Endothelial cell of umbilical vein (primary cell): ENCODE results near the gene GEMIN5. TPM values are rescaled to one million over a fixed set of nuclear protein-coding genes. Genes with fewer than 3 reads are reported as not detected.

ENCODE experiments used
- BruUV-seq: library from RNA; stranded (reverse); fragments of 400-500 nt; replicated peaks from 2 replicates; lab custom pipeline; 2021; lab: Mats Ljungman, UMichigan
- CTCF ChIA-PET: fragments of 300-600, 350-600 bp; sonication (Branson Sonifier 250); formaldehyde crosslinking; loops from one replicate; lab custom pipeline; 2021; ENCODE audit warnings: antibody characterized with exemption, inconsistent platforms; lab: Charles Lee
- POLR2A ChIA-PET: fragments of 300-600, 350-600 bp; sonication (Branson Sonifier 250); formaldehyde crosslinking; loops from one replicate; lab custom pipeline; 2021; ENCODE audit warnings: antibody characterized with exemption, inconsistent platforms; lab: Charles Lee
- DNase-seq: peaks from one replicate; pipeline ENCODE4 v3.0.0-alpha.2; 2011; ENCODE audit warnings: low read depth, low spot score
- FAIRE-seq: peaks from 2 replicates; lab custom pipeline; 2011; peaks lifted over from hg19 to GRCh38; lab: Jason Lieb, UNC
- H2AFZ ChIP-seq: 2 replicates; pipeline ENCODE4 v1.6.0; 2012; ENCODE audit warnings: low read depth, low read length, control low read depth, inconsistent platforms
- H3K27ac ChIP-seq: 2 replicates; pipeline ENCODE4 v1.5.1; 2011; ENCODE audit warnings: low read depth, mild to moderate bottlenecking, control low read depth, low read length, moderate library complexity; ENCODE audit not compliant: insufficient read depth
- H3K27me3 ChIP-seq, 2 experiments: 2 replicates each; pipeline versions ENCODE4 v1.6.0 to v1.6.1; 2011; ENCODE audit warnings: low read length in 2 of 2, mixed read lengths in 1 of 2; ENCODE audit not compliant: control insufficient read depth in 2 of 2, insufficient read depth in 2 of 2
- H3K36me3 ChIP-seq, 2 experiments: 2 replicates in 1 of 2; 3 replicates in 1 of 2; pipeline ENCODE4 v1.5.1; 2011; ENCODE audit warnings: low read length in 2 of 2, mild to moderate bottlenecking in 1 of 2, moderate library complexity in 1 of 2; ENCODE audit not compliant: control insufficient read depth in 2 of 2, insufficient read depth in 2 of 2; ENCODE audit errors: extremely low read depth in 1 of 2
- H3K4me1 ChIP-seq: 3 replicates; pipeline ENCODE4 v1.5.1; 2011; ENCODE audit warnings: mild to moderate bottlenecking, low read length; ENCODE audit not compliant: control insufficient read depth, insufficient read depth; ENCODE audit errors: extremely low read depth
- H3K4me2 ChIP-seq: 2 replicates; pipeline ENCODE4 v1.6.1; 2011; ENCODE audit warnings: low read length, control low read depth, mixed read lengths; ENCODE audit not compliant: insufficient read depth
- H3K4me3 ChIP-seq, 3 experiments: fragments of 200-600 bp in 1 of 3; sonication (generic), shearing (Covaris generic) in 1 of 3; replicated peaks in 1 of 3; 2 replicates each; pipeline ENCODE4 v1.5.1; 2011 to 2016; ENCODE audit warnings: control low read depth in 3 of 3, low read length in 3 of 3, mild to moderate bottlenecking in 2 of 3, inconsistent platforms in 1 of 3, low read depth in 1 of 3, moderate library complexity in 1 of 3; ENCODE audit not compliant: insufficient read depth in 1 of 3
- H3K79me2 ChIP-seq: 2 replicates; pipeline ENCODE4 v1.6.0; 2012; ENCODE audit warnings: low read length, inconsistent platforms; ENCODE audit not compliant: control insufficient read depth, insufficient read depth
- H3K9ac ChIP-seq: replicated peaks from 2 replicates; pipeline ENCODE3; 2011; ENCODE audit warnings: low read length, control low read depth; ENCODE audit not compliant: insufficient read depth; ENCODE audit errors: extremely low read depth
- H3K9me1 ChIP-seq: replicated peaks from 3 replicates; pipeline ENCODE4 v1.6.0; 2011; ENCODE audit warnings: mild to moderate bottlenecking, low read length; ENCODE audit not compliant: control insufficient read depth, insufficient read depth; ENCODE audit errors: extremely low read depth
- H3K9me3 ChIP-seq: replicated peaks from 2 replicates; pipeline ENCODE4 v1.5.1; 2012; ENCODE audit warnings: low read length, inconsistent platforms; ENCODE audit not compliant: control insufficient read depth, insufficient read depth
- H4K20me1 ChIP-seq: replicated peaks from 2 replicates; pipeline ENCODE3; 2011; ENCODE audit warnings: mild to moderate bottlenecking, low read length; ENCODE audit not compliant: control insufficient read depth, insufficient read depth; ENCODE audit errors: extremely low read depth
- CTCF ChIP-seq, 2 donors: IDR thresholded peaks; 1 replicate in 1 of 2; 2 replicates in 1 of 2; pipeline ENCODE4 v1.5.1; 2011; ENCODE audit warnings: low read length in 2 of 2, mild to moderate bottlenecking in 2 of 2, moderate library complexity in 2 of 2, control low read depth in 1 of 2, inconsistent platforms in 1 of 2, low read depth in 1 of 2; ENCODE audit not compliant: insufficient read depth in 1 of 2; ENCODE audit errors: extremely low read depth in 1 of 2
- EZH2 ChIP-seq: IDR thresholded peaks from 2 replicates; pipeline ENCODE4 v1.6.1; 2012; ENCODE audit warnings: borderline replicate concordance, low read depth, mild to moderate bottlenecking, moderate library complexity, low read length, inconsistent platforms; ENCODE audit not compliant: severe bottlenecking
- GATA2 ChIP-seq: IDR thresholded peaks from 2 replicates; pipeline ENCODE4 v1.7.0; 2011; ENCODE audit warnings: low read depth, mild to moderate bottlenecking, moderate library complexity, mixed read lengths, low read length; ENCODE audit not compliant: insufficient read length, insufficient read depth
- dilution Hi-C: fragments of 300-500 bp; cut with MboI; formaldehyde crosslinking; loops from one replicate; pipeline ENCODE4 v1.15.0; 2019; ENCODE audit warnings: low sequenced_read_pairs; ENCODE audit not compliant: extremely low pct_ligation_motif_present
- intact Hi-C: fragments of 100-400 bp; cut with micrococcal nuclease; formaldehyde crosslinking; loops from one replicate; pipeline ENCODE4 v1.10.0; 2022
- polyA plus RNA-seq, 4 experiments: library from polyadenylated mRNA; depleted of rRNA in 3 of 4; stranded (reverse) in 3 of 4; unstranded in 1 of 4; fragments of >200 nt; gene quantifications; 2 replicates each; pipeline versions ENCODE4 v1.2.1 to v1.2.3, GENCODE V29; 2011 to 2012; ENCODE audit warnings: missing spikeins in 1 of 4
- total RNA-seq: library from RNA; stranded (reverse); gene quantifications from 2 replicates; pipeline ENCODE4 v1.2.3, GENCODE V29; 2021

Gene GEMIN5
- total and polyA plus RNA-seq, 2 donors (not counting 3 experiments of a cell fraction or from before 2014, with no cell fraction given) = 7.2 to 23.1 TPM

GRCh38 chr5:154923441-154924430 lies 14.3 kb downstream of the GEMIN5 start:
- no peaks in the 10 kb centered on the region for H3K27me3 ChIP-seq
- no peaks in the 10 kb centered on the region for H3K4me1 ChIP-seq
- H3K36me3 ChIP-seq = peaks cover 15% of the 10 kb centered on the region in 2 experiments
- no peak for DNase-seq
- H3K4me2 ChIP-seq = no peak overlapping the region
- ChIA-PET CTCF (no interaction called here), POLR2A (no interaction called here)
- no peak for FAIRE-seq
- no peak overlapping the region for H2AFZ ChIP-seq
- intact Hi-C loops (no loop called here), dilution Hi-C loops (no loop called here)
- H3K27ac ChIP-seq = no peak overlapping the region
- no peak overlapping the region for H3K9ac ChIP-seq
- BruUV-seq = no TSS peak
- no peaks in the 10 kb centered on the region for H3K9me3 ChIP-seq
- no peaks in the 10 kb centered on the region for H3K9me1 ChIP-seq
- no peaks in the 10 kb centered on the region for H4K20me1 ChIP-seq
- no peak overlapping the region for H3K4me3 ChIP-seq
- TF ChIP-seq CTCF (IDR thresholded peaks at IDR 0.05; ENCODE audit: extremely low read depth in 1 of 2, insufficient read depth in 1 of 2, low read depth in 1 of 2, low read length in 2 of 2) (no peak), EZH2 (no peak), GATA2 (no peak)
- no peaks in the 10 kb centered on the region for H3K79me2 ChIP-seq
